Activated T-cell treated with anti-CD3 and anti-CD28 coated beads, Interleukin-2, amount 50 U/mL, for 72 hours (primary cell): ENCODE results near the gene ERMN. TPM values are rescaled to one million over a fixed set of nuclear protein-coding genes. Genes with fewer than 3 reads are reported as not detected.
A peak's percentile ranks its signal among the peaks of the same experiment; 100 is the strongest.

Experiments used
- ATAC-seq, 2 donors: fragments of 150-1000 bp; cut with Tn5 transposase; replicated peaks in 1 of 2; 2 replicates each; pipeline ENCODE4 v1.10.0; 2021; ENCODE audit warnings: moderate library complexity in 2 of 2, mild to moderate bottlenecking in 1 of 2
- DNase-seq, 2 donors: peaks; one replicate each; pipeline ENCODE4 v3.0.0; 2021 to 2022; ENCODE audit warnings: mixed read lengths in 1 of 2
- H3K27ac Mint-ChIP-seq: one replicate; pipeline ENCODE4 v1.8.0; 2022; ENCODE audit warnings: mild to moderate bottlenecking, moderate library complexity, mixed read lengths
- H3K27me3 Mint-ChIP-seq: one replicate; pipeline ENCODE4 v1.8.0; 2022; ENCODE audit warnings: low read depth, mixed read lengths
- H3K36me3 Mint-ChIP-seq, 2 donors: one replicate each; pipeline ENCODE4 v1.8.0; 2022; ENCODE audit warnings: mixed read lengths in 2 of 2, mild to moderate bottlenecking in 1 of 2; ENCODE audit not compliant: insufficient read depth in 2 of 2
- H3K4me1 Mint-ChIP-seq: one replicate; pipeline ENCODE4 v1.8.0; 2022; ENCODE audit warnings: low read depth, mixed read lengths
- H3K4me3 Mint-ChIP-seq, 2 donors: one replicate each; pipeline ENCODE4 v1.8.0; 2022; ENCODE audit warnings: mild to moderate bottlenecking in 2 of 2, mixed read lengths in 2 of 2, moderate library complexity in 2 of 2
- H3K9me3 Mint-ChIP-seq, 2 donors: one replicate each; pipeline ENCODE4 v1.8.0; 2022; ENCODE audit warnings: mixed read lengths in 2 of 2
- total RNA-seq, 2 donors: library from RNA; stranded (reverse); gene quantifications; one replicate each; pipeline ENCODE4 v1.2.3, GENCODE V29; 2022

Gene ERMN
- total RNA-seq, 2 donors from 2014 or later: 2.8 to 3.5 TPM

DNA sequence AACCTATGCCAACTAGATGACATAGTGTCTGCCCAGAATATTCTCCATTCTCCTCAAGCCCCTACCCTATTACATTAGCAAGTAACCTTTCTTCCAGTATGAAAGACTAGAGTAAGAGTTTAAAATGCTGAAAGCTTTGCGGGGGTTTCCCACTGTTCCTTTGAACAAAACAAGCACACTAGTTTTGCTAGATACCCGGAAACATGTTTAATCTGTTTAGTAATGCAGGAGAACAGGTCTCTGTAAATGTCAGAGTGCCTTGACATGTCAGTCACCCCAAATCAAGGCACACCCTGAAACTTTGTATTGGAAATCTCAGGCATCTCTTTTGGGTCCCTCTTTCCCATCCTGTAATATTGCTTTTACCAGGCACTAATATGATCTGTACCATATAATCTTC, 56.6 kb downstream of the ERMN start:
- peaks cover 24% of the 10 kb centered on the region for H3K27me3 Mint-ChIP-seq
- peaks cover 30% of the 10 kb centered on the region for H3K4me1 Mint-ChIP-seq
- ATAC-seq (peak in 1 of 2 donors; percentile 10), DNase-seq (no peak)
- H3K27ac Mint-ChIP-seq: no peak overlapping the region
- H3K36me3 Mint-ChIP-seq: no peaks in the 10 kb centered on the region
- no peaks in the 10 kb centered on the region for H3K9me3 Mint-ChIP-seq
- no peak overlapping the region for H3K4me3 Mint-ChIP-seq

Other genes starting within 250 kb of the ERMN start
- not detected for gene GALNT5, start 68.1 kb downstream of the ERMN start, total RNA-seq
- gene CYTIP, start 118.3 kb upstream of the ERMN start, total RNA-seq: 100 to 1,000 TPM; 444 to 460 TPM